Body of pancreas (tissue), 4 donors: ENCODE data around the gene NELFCD.

Experiments used
- CTCF ChIP-seq, 7 experiments: fragments of 450-650 bp in 4 of 7; fragments of 200-600 bp in 3 of 7; sonication (generic) in 3 of 7; IDR thresholded peaks; one replicate each; pipeline ENCODE4 v1.5.1; 2016 to 2019; ENCODE audit warnings: antibody characterized with exemption in 7 of 7
- POLR2A ChIP-seq, 3 donors: fragments of 450-650 bp; IDR thresholded peaks; one replicate each; pipeline ENCODE4 v1.6.1; 2016; ENCODE audit warnings: antibody characterized with exemption in 3 of 3, mild to moderate bottlenecking in 2 of 3

- no peak for TF ChIP-seq CTCF (IDR thresholded peaks at IDR 0.05)
- no peak for TF ChIP-seq POLR2A (IDR thresholded peaks at IDR 0.05)
Measured at GRCh38 chr20:59000326-59000725, 19.3 kb downstream of the NELFCD start.
